Panc1 (cell line): ENCODE results near the gene SH3BGRL2.

Experiments used
- POLR2AphosphoS5 ChIP-seq: IDR thresholded peaks from 2 replicates; pipeline ENCODE4 v1.6.1; 2012; ENCODE audit warnings: mild to moderate bottlenecking, low read depth, low read length, moderate library complexity
- SIN3A ChIP-seq: IDR thresholded peaks from 2 replicates; pipeline ENCODE4 v1.6.1; 2012; ENCODE audit warnings: low read depth, mild to moderate bottlenecking, low read length, moderate library complexity, borderline replicate concordance; ENCODE audit not compliant: insufficient read depth
- TF ChIP-seq, protein P1 (sequence below): fragments of 450-650 bp; IDR thresholded peaks from 2 replicates; pipeline ENCODE4 v1.5.1; 2017; ENCODE audit warnings: mild to moderate bottlenecking

DNA sequence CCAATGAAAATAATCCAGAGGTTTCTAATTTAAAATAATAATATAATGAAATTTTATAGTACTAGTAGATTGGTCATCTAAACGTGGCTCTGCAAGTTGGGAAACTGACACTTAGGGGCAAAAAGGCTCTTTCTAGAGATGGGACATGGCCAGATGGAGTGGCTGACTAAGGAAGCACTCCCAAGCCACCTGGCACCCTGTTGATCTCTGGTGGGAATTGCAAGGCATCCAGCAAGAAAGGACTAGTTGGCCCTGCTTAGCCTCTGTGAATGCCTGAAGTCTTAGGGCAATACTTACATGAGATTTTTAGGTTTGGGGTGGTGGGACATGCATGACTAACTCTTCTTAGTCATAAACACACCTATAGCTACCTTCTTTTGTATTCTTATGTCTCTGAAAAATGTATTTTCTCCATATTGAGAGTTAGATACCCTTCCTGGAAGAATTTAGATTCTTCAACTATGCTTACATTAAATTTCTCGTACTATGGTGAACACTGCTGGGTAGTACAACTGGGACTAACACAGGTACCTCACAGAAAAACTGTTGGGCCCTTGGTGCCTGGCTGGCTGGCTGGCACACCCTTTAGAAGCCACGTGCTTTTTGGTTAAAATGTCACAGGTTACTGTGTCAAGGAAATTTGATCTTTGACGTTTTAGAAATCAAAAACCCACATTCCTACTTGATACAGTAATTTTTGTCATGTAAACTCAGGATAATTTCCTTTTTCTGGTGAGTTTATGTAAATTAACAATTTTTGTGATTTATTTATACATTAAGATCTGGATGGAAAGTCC, 25.0 kb upstream of the SH3BGRL2 start:
- TF ChIP-seq, protein P1, sequence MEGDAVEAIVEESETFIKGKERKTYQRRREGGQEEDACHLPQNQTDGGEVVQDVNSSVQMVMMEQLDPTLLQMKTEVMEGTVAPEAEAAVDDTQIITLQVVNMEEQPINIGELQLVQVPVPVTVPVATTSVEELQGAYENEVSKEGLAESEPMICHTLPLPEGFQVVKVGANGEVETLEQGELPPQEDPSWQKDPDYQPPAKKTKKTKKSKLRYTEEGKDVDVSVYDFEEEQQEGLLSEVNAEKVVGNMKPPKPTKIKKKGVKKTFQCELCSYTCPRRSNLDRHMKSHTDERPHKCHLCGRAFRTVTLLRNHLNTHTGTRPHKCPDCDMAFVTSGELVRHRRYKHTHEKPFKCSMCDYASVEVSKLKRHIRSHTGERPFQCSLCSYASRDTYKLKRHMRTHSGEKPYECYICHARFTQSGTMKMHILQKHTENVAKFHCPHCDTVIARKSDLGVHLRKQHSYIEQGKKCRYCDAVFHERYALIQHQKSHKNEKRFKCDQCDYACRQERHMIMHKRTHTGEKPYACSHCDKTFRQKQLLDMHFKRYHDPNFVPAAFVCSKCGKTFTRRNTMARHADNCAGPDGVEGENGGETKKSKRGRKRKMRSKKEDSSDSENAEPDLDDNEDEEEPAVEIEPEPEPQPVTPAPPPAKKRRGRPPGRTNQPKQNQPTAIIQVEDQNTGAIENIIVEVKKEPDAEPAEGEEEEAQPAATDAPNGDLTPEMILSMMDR, result no peak
- TF ChIP-seq SIN3A, result no peak
- no peak for TF ChIP-seq POLR2AphosphoS5
